Keratinocyte (primary cell): Measurements from ENCODE around the gene POR. TPM values are rescaled to one million over a fixed set of nuclear protein-coding genes. Genes with fewer than 3 reads are reported as not detected.

Source experiments
- polyA plus RNA-seq, 5 experiments: library from polyadenylated mRNA; depleted of rRNA in 3 of 5; stranded (reverse) in 3 of 5; stranded (forward) in 1 of 5; unstranded in 1 of 5; fragments of >200 nt; gene quantifications; 1 replicate in 1 of 5; 2 replicates in 3 of 5; 3 replicates in 1 of 5; pipeline versions ENCODE4 v1.2.1 to v1.2.3, GENCODE V29; 2011 to 2012; ENCODE audit warnings: missing spikeins in 2 of 5, low read depth in 1 of 5, low replicate concordance in 1 of 5
- small RNA-seq, 3 experiments: library from RNA; depleted of rRNA; stranded (forward); fragments of <200 nt; gene quantifications; one replicate each; pipeline ENCODE3, GENCODE V24; 2012; ENCODE audit warnings: low read depth in 3 of 3, low replicate concordance in 1 of 3; ENCODE audit not compliant: insufficient read length in 3 of 3

POR gene
- polyA plus RNA-seq, 1 donor (not counting 4 experiments of a cell fraction or from before 2014, with no cell fraction given), result 28.6 TPM

Small RNA genes within 50 kb of the gene (small RNA-seq; reads per million reads assigned to genes)
- gene SNORA14A, result 0.07 to 0.67 (median 0.50) reads per million in 3 experiments

Other genes starting within 250 kb of the POR start
- 5.0 to 6.9 TPM (median 5.3 TPM) in 3 replicates for gene HIP1, start 176.2 kb upstream of the POR start, polyA plus RNA-seq
- 0.20 TPM in 1 of 3 replicates, not detected in the others for gene CCL26, start 142.9 kb upstream of the POR start, polyA plus RNA-seq
- not detected in 3 replicates for gene CCL24, start 101.3 kb upstream of the POR start, polyA plus RNA-seq
- 24.1 to 35.4 TPM (median 26.3 TPM) in 3 replicates for gene RHBDD2, start 36.1 kb upstream of the POR start, polyA plus RNA-seq
- 41.0 to 72.4 TPM (median 47.0 TPM) in 3 replicates for gene TMEM120A, start 79.4 kb downstream of the POR start, polyA plus RNA-seq
- gene STYXL1, start 132.8 kb downstream of the POR start, polyA plus RNA-seq, result 68.9 to 96.1 TPM (median 76.2 TPM) in 3 replicates
- 83.8 to 166 TPM (median 156 TPM) in 3 replicates for gene MDH2, start 133.0 kb downstream of the POR start, polyA plus RNA-seq